Neuronal stem cell (in vitro differentiated cells): ENCODE data around the gene DCTN5.
"Not testable (repeated sequence)": the region's sequence is repeated elsewhere in the genome, so short reads cannot be mapped to it uniquely, and the experiment has no call there.

Experiments
- DNase-seq: peaks from one replicate; pipeline ENCODE4 v3.0.0-alpha.2; 2013; ENCODE audit warnings: low spot score
- H2AFZ ChIP-seq: one replicate; pipeline ENCODE4 v1.6.1; 2013; ENCODE audit warnings: mild to moderate bottlenecking, low read length, inconsistent platforms
- H2AK5ac ChIP-seq: 2 replicates; pipeline ENCODE4 v1.6.1; 2013; ENCODE audit warnings: low read depth, mild to moderate bottlenecking, inconsistent platforms, low read length, moderate library complexity, mixed read lengths
- H2BK120ac ChIP-seq: 2 replicates; pipeline ENCODE4 v1.6.1; 2013; ENCODE audit warnings: low read depth, mild to moderate bottlenecking, inconsistent platforms, low read length, moderate library complexity, mixed read lengths
- H2BK12ac ChIP-seq: one replicate; pipeline ENCODE4 v1.6.1; 2013; ENCODE audit warnings: low read length, inconsistent platforms
- H2BK15ac ChIP-seq: 2 replicates; pipeline ENCODE4 v1.6.1; 2013; ENCODE audit warnings: mild to moderate bottlenecking, low read length, inconsistent platforms, mixed read lengths
- H2BK5ac ChIP-seq: one replicate; pipeline ENCODE4 v1.6.1; 2013; ENCODE audit warnings: inconsistent platforms, mild to moderate bottlenecking, low read length, moderate library complexity
- H3K14ac ChIP-seq: one replicate; pipeline ENCODE4 v1.6.1; 2013; ENCODE audit warnings: low read length, inconsistent platforms
- H3K18ac ChIP-seq: 2 replicates; pipeline ENCODE4 v1.6.1; 2013; ENCODE audit warnings: low read length, inconsistent platforms
- H3K23ac ChIP-seq: 2 replicates; pipeline ENCODE4 v1.6.1; 2013; ENCODE audit warnings: low read depth, mild to moderate bottlenecking, mixed read lengths, low read length, inconsistent platforms; ENCODE audit not compliant: poor library complexity
- H3K27ac ChIP-seq: replicated peaks from 3 replicates; pipeline ENCODE4 v1.5.1; 2013; ENCODE audit warnings: low read length, inconsistent platforms
- H3K27me3 ChIP-seq, 3 experiments: 2 replicates each; pipeline ENCODE4 v1.6.1; 2013; ENCODE audit warnings: low read length in 3 of 3, mild to moderate bottlenecking in 2 of 3, inconsistent platforms in 1 of 3, low read depth in 1 of 3, mixed read lengths in 1 of 3, moderate library complexity in 1 of 3; ENCODE audit not compliant: control insufficient read depth in 3 of 3, insufficient read depth in 3 of 3
- H3K36me3 ChIP-seq, 2 donors: replicated peaks in 1 of 2; 2 replicates each; pipeline ENCODE4 v1.6.1; 2013; ENCODE audit warnings: low read length in 2 of 2; ENCODE audit not compliant: control insufficient read depth in 2 of 2, insufficient read depth in 2 of 2
- H3K4ac ChIP-seq: 2 replicates; pipeline ENCODE4 v1.6.1; 2013; ENCODE audit warnings: inconsistent platforms, mild to moderate bottlenecking, low read length, moderate library complexity
- H3K4me1 ChIP-seq, 2 donors: 1 replicate in 1 of 2; 2 replicates in 1 of 2; pipeline ENCODE4 v1.6.1; 2013; ENCODE audit warnings: low read length in 2 of 2, low read depth in 1 of 2; ENCODE audit not compliant: control insufficient read depth in 2 of 2, insufficient read depth in 1 of 2
- H3K4me2 ChIP-seq: one replicate; pipeline ENCODE4 v1.6.1; 2013; ENCODE audit warnings: mild to moderate bottlenecking, low read length, inconsistent platforms; ENCODE audit not compliant: insufficient read depth, poor library complexity, severe bottlenecking
- H3K4me3 ChIP-seq, 2 donors: 2 replicates each; pipeline ENCODE4 v1.5.1; 2013; ENCODE audit warnings: low read length in 2 of 2, mild to moderate bottlenecking in 2 of 2, inconsistent platforms in 1 of 2, moderate library complexity in 1 of 2
- H3K79me1 ChIP-seq: one replicate; pipeline ENCODE4 v1.6.1; 2013; ENCODE audit warnings: low read depth, mild to moderate bottlenecking, inconsistent platforms, low read length, moderate library complexity
- H3K9ac ChIP-seq: one replicate; pipeline ENCODE4 v1.6.1; 2013; ENCODE audit warnings: mild to moderate bottlenecking, low read depth, low read length, inconsistent platforms; ENCODE audit not compliant: poor library complexity
- H3K9me3 ChIP-seq, 2 donors: replicated peaks in 1 of 2; 2 replicates each; pipeline versions ENCODE3 to v1.6.1; 2013; ENCODE audit warnings: low read length in 2 of 2, mild to moderate bottlenecking in 2 of 2, inconsistent platforms in 1 of 2, low read depth in 1 of 2, mixed read lengths in 1 of 2, moderate library complexity in 1 of 2; ENCODE audit not compliant: control insufficient read depth in 2 of 2, insufficient read depth in 1 of 2
- H4K8ac ChIP-seq: one replicate; pipeline ENCODE4 v1.6.1; 2013; ENCODE audit warnings: low read depth, mild to moderate bottlenecking, inconsistent platforms, low read length, moderate library complexity
- H4K91ac ChIP-seq: one replicate; pipeline ENCODE4 v1.6.1; 2013; ENCODE audit warnings: low read length, low read depth, mild to moderate bottlenecking, inconsistent platforms; ENCODE audit not compliant: poor library complexity
- WGBS, 2 donors: extraction: QIAGEN DNeasy Blood & Tissue Kit; methylation state at CpG; one replicate each; pipeline ENCODE4 v1.1.7; 2013; ENCODE audit warnings: missing lambda C conversion rate in 2 of 2, mixed read lengths in 1 of 2; ENCODE audit not compliant: insufficient read length in 2 of 2, insufficient replicate concordance in 1 of 2; ENCODE audit errors: extremely low coverage in 2 of 2; 5-methylcytosine and 5-hydroxymethylcytosine counted together

The DCTN5 gene

DNA sequence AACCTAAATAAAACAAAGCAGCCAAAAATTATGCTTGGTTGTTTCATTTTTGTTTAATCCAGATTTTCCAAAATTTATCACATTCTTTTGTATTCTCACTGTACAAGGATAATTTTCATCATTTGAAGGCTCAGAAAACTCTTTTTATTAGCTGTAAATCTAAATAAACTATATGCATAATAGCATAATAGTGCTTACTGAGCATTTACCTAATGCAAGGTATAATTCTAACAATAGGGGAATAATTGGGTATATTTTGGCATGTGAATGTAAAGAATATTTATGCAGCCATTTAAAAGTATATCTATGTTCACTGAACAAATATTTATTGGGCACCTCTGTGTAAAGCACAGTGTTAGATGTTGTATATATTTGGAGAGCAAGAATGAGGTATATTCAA is 17.2 kb upstream of the DCTN5 start:
- Histone ChIP-seq H3K27me3 (no peaks in the 10 kb centered on the region), H3K36me3 (peaks cover 9 to 91% of the 10 kb centered on the region in 2 donors), H3K9me3 (no peaks in the 10 kb centered on the region), H2BK120ac (no peak overlapping the region), H3K18ac (no peak overlapping the region), H3K27ac (no peak overlapping the region), H3K79me1 (no peaks in the 10 kb centered on the region), H4K91ac (no peak overlapping the region), H3K4me2 (no peak overlapping the region), H3K14ac (no peak overlapping the region), H2BK12ac (no peak overlapping the region), H3K23ac (no peak overlapping the region), H2BK15ac (no peak overlapping the region), H3K4ac (no peak overlapping the region), H2BK5ac (no peak overlapping the region), H3K4me1 (no peaks in the 10 kb centered on the region), H4K8ac (no peak overlapping the region), H2AK5ac (no peak overlapping the region), H2AFZ (no peak overlapping the region), H3K4me3 (no peak overlapping the region), H3K9ac (no peak overlapping the region)
- DNase-seq: no peak

DNA sequence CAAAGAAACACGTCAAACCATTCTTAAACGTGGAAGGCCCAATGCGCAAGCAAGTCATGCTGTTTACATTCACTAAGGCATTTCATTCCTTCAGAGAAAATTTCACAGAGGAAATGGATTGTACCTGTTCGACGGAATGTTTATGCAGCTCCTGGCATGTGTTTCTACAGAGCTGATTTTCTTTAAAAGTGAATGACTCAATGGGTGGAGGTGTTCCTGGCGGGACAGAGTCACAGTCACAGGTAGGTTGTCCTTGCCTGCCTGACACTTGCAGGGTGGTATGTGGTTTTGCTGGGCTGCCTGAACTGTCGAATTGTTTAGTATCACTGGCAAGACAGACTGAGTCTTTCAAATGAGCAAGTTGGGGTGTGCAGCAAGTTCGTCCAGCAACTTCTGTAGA is 11.8 kb upstream of the DCTN5 start:
- H2BK12ac ChIP-seq: no peak overlapping the region
- peaks cover 11 to 89% of the 10 kb centered on the region in 2 donors for H3K36me3 ChIP-seq
- H3K9ac ChIP-seq: no peak overlapping the region
- H3K27me3 ChIP-seq: no peaks in the 10 kb centered on the region
- H2BK15ac ChIP-seq: no peak overlapping the region
- H3K4ac ChIP-seq: no peak overlapping the region
- no peaks in the 10 kb centered on the region for H3K79me1 ChIP-seq
- H3K4me1 ChIP-seq: no peaks in the 10 kb centered on the region
- no peak overlapping the region for H2AK5ac ChIP-seq
- no peak overlapping the region for H4K8ac ChIP-seq
- WGBS, 2 donors: no CpG with 5 or more reads among the region's 8 CpGs
- H4K91ac ChIP-seq: no peak overlapping the region
- H3K23ac ChIP-seq: no peak overlapping the region
- H3K18ac ChIP-seq: no peak overlapping the region
- H3K4me3 ChIP-seq: no peak overlapping the region
- H3K4me2 ChIP-seq: no peak overlapping the region
- no peak overlapping the region for H2AFZ ChIP-seq
- H2BK5ac ChIP-seq: no peak overlapping the region
- no peak overlapping the region for H3K14ac ChIP-seq
- DNase-seq: no peak
- H3K9me3 ChIP-seq: no peaks in the 10 kb centered on the region
- no peak overlapping the region for H2BK120ac ChIP-seq
- no peak overlapping the region for H3K27ac ChIP-seq

DNA sequence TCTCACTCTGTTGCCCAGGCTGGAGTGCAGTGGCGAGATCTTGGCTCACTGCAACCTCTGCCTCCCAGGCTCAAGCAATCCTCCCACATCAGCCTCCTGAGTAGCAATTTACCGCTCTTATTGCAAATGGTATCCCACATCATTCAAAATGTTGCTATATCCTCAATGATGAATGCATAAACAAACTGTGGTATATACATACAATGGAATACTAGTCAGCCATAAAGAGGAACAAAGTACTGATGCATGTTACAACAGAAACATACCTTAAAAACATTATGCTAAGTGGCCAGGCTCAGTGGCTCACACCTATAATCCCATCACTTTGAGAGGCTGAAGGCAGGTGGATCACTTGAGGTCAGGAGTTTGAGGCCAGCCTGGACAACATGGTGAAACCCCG is 9.4 kb upstream of the DCTN5 start:
- not testable (repeated sequence) for H3K9ac ChIP-seq, H3K4me1 ChIP-seq, H3K18ac ChIP-seq, H2BK120ac ChIP-seq, H3K27ac ChIP-seq, H3K4ac ChIP-seq, H2BK5ac ChIP-seq, H3K79me1 ChIP-seq, H3K4me2 ChIP-seq, H2AFZ ChIP-seq, H3K4me3 ChIP-seq, H3K23ac ChIP-seq, H4K8ac ChIP-seq, H4K91ac ChIP-seq, H3K14ac ChIP-seq, DNase-seq, H2BK15ac ChIP-seq, H2AK5ac ChIP-seq, H3K9me3 ChIP-seq, H2BK12ac ChIP-seq, H3K27me3 ChIP-seq
- no CpG with 5 or more reads among the region's 3 CpGs for WGBS, 2 donors
- peaks cover 20 to 92% of the 10 kb centered on the region in 2 donors for H3K36me3 ChIP-seq

DNA sequence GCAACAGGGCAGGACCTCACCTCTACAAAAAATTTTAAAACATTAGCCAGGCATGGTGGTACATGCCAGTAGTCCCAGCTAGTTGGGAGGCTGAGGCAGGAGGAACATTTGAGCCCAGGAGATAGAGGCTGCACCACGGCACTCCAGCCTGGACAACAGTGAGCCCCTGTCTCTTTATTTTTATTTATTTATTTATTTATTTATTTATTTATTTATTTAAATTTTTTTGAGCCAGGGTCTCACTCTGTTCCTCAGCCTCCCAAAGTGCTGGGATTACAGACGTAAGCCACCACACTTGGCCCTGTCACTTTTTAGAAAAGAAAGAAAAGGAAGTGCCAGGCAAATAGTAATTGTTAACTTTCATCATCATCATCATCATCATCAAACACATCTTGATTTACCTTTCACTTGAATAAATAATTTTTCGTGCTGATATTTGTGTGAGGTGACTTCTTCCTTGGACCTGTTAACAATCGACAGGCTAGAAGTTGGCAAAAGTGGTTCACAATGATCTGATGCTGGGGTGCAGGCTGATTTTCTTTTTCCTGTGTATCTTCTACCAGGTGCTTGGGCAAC is 6.7 kb upstream of the DCTN5 start:
- Histone ChIP-seq H2BK15ac (no peak overlapping the region), H3K18ac (no peak overlapping the region), H3K4me2 (no peak overlapping the region), H3K14ac (no peak overlapping the region), H3K4ac (no peak overlapping the region), H3K79me1 (peaks cover 2% of the 10 kb centered on the region), H3K4me1 (no peaks in the 10 kb centered on the region), H2BK12ac (no peak overlapping the region), H3K9ac (no peak overlapping the region), H3K23ac (no peak overlapping the region), H3K27ac (no peak overlapping the region), H4K8ac (no peak overlapping the region), H2AK5ac (no peak overlapping the region), H2AFZ (no peak overlapping the region), H2BK5ac (no peak overlapping the region), H4K91ac (no peak overlapping the region), H3K9me3 (no peaks in the 10 kb centered on the region), H3K4me3 (no peak overlapping the region), H2BK120ac (no peak overlapping the region), H3K27me3 (no peaks in the 10 kb centered on the region), H3K36me3 (peaks cover 23 to 87% of the 10 kb centered on the region in 2 donors)
- no peak for DNase-seq
- WGBS, 2 donors: no CpG with 5 or more reads among the region's 4 CpGs
